Type B pancreatic cell (in vitro differentiated cells): ENCODE measurements around the gene SLC35B2. TPM values are rescaled to one million over a fixed set of nuclear protein-coding genes. Genes with fewer than 3 reads are reported as not detected.

Experiments
- DNase-seq: peaks from one replicate; pipeline ENCODE4 v3.0.0; 2021; ENCODE audit warnings: mixed read lengths; ENCODE audit not compliant: unreplicated experiment; ENCODE audit errors: extremely low spot score
- H3K27ac Mint-ChIP-seq: 2 replicates; pipeline ENCODE4 v1.8.0; 2021; ENCODE audit warnings: mild to moderate bottlenecking, mixed read lengths
- H3K27me3 Mint-ChIP-seq: 2 replicates; pipeline ENCODE4 v1.8.0; 2021; ENCODE audit warnings: mixed read lengths
- H3K36me3 Mint-ChIP-seq: 2 replicates; pipeline ENCODE4 v1.8.0; 2021; ENCODE audit warnings: mixed read lengths
- H3K4me1 Mint-ChIP-seq: one replicate; pipeline ENCODE4 v1.8.0; 2021; ENCODE audit warnings: mixed read lengths; ENCODE audit not compliant: unreplicated experiment
- H3K4me3 Mint-ChIP-seq: 2 replicates; pipeline ENCODE4 v1.8.0; 2021; ENCODE audit warnings: mild to moderate bottlenecking, mixed read lengths
- H3K9me3 Mint-ChIP-seq: 2 replicates; pipeline ENCODE4 v1.8.0; 2021; ENCODE audit warnings: mixed read lengths
- CTCF ChIP-seq: fragments of 200-600 bp; sonication (generic); conservative IDR thresholded peaks from 2 replicates; pipeline ENCODE4 v1.5.0; 2021; ENCODE audit warnings: antibody characterized with exemption, mild to moderate bottlenecking
- total RNA-seq: library from RNA; stranded (reverse); gene quantifications from 2 replicates; pipeline ENCODE4 v1.2.1, GENCODE V29; 2021; ENCODE audit warnings: low replicate concordance

SLC35B2 gene
- total RNA-seq, 1 donor from 2014 or later, result 39.6 TPM

GRCh38 chr6:44256775-44257024 is 628 bp downstream of the SLC35B2 start:
- Mint-ChIP-seq H3K4me1 (peaks cover 45% of the 10 kb centered on the region), H3K9me3 (no peaks in the 10 kb centered on the region), H3K4me3 (peak overlapping the region; percentile 90), H3K27ac (peak overlapping the region; percentile 91), H3K27me3 (no peaks in the 10 kb centered on the region), H3K36me3 (peaks cover 18% of the 10 kb centered on the region)
- no peak for DNase-seq
- TF ChIP-seq CTCF, result no peak

- Mint-ChIP-seq H3K4me1 (peaks cover 47% of the 10 kb centered on the region), H3K27ac (peak overlapping the region; percentile 91), H3K36me3 (peaks cover 24% of the 10 kb centered on the region), H3K27me3 (no peaks in the 10 kb centered on the region), H3K9me3 (no peaks in the 10 kb centered on the region), H3K4me3 (peak overlapping the region; percentile 90)
- DNase-seq, result no peak
- TF ChIP-seq CTCF, result no peak
Observed at GRCh38 chr6:44255871-44256774, 1.2 kb downstream of the SLC35B2 start.

DNA sequence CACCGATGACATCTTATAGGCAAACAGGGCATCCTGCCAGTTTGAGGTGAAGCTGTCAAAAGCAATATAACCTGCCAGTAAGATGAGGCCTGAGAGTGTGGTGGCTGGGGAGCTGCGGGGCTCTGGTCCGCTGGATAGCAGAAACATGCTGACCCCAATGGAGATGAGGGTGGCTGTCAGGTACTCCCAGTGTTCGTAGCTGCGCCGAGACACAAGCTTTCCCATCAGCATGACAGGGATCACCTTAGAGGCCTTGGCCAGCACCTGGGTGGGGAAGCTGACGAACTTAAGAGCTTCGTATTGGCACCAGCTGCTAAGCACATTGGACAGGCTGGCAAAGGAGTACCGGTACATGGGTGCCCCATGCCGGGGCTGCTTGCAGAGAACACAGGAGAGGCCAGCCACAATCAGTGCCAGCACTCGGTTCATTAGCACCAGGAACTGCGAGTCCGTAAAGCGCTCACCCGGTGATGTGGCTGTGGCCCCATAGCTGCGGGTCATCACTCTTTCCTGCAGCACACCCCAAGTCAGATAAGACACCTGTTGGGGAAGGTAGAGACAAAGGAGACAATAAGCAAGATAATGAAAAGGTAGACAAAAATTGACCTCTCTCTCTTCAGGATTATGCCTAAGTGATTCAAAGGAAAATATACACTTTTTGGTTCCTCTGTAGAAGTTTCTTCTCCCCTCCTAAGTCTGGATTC is 2.1 kb downstream of the SLC35B2 start:
- Mint-ChIP-seq H3K4me3 (peak overlapping the region; percentile 90), H3K27me3 (no peaks in the 10 kb centered on the region), H3K9me3 (no peaks in the 10 kb centered on the region), H3K4me1 (peaks cover 49% of the 10 kb centered on the region), H3K36me3 (peaks cover 28% of the 10 kb centered on the region), H3K27ac (peak overlapping the region; percentile 91)
- DNase-seq, result no peak
- TF ChIP-seq CTCF, result no peak

DNA sequence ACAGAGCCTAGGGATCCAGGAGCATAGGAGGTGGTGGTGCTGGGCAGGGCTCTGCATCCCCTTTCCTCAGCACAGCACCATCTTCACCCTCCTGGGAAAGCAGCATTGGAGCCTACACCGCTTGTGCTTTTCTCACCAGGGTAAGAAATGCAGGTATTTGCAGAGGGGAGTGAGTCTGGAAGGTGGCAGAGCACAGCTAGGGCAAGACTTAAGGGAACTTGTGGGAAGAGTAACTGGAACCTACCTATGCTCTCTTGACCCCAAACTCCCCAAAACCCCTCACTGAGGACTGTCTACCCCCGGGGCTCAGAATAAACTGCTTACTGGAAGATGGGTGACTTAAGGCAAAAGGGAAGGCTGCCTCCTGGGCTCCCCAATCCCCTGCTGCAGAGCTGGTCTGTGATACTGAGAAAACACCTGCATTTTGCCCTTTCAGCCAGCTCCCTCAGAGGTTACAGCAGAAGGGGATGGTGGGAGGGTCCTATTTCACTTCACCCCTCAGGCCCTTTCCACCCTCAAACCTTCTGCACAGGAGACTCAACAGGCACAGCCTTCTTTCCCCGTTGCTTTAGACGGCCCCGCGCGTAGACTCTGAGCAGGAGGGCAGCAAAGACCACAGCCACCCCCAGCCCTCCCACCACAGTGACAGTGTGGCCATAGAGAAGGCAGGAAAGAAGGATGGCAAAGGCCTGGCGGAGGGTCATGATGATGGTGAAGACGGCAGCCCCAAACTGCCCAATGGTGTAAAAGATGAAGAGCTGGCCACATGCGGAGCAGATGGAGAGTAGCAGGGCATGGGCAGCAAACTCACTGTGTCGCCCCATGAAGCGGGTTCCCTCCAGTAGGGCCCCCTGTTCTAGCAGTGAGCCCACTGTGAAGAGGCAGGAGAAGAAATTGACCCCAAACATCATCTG is 2.9 kb downstream of the SLC35B2 start:
- no peak for TF ChIP-seq CTCF
- no peak for DNase-seq
- Mint-ChIP-seq H3K27me3 (no peaks in the 10 kb centered on the region), H3K4me3 (peak overlapping the region; percentile 90), H3K27ac (peak overlapping the region; percentile 91), H3K9me3 (no peaks in the 10 kb centered on the region), H3K4me1 (peaks cover 56% of the 10 kb centered on the region), H3K36me3 (peaks cover 35% of the 10 kb centered on the region)

- peak overlapping the region; percentile 44 for H3K4me3 Mint-ChIP-seq
- peak overlapping the region; percentile 81 for H3K27ac Mint-ChIP-seq
- no peaks in the 10 kb centered on the region for H3K27me3 Mint-ChIP-seq
- H3K4me1 Mint-ChIP-seq, result peaks cover 56% of the 10 kb centered on the region
- H3K36me3 Mint-ChIP-seq, result peaks cover 41% of the 10 kb centered on the region
- DNase-seq, result no peak
- TF ChIP-seq CTCF, result peak; percentile 72
- H3K9me3 Mint-ChIP-seq, result no peaks in the 10 kb centered on the region
Observed at GRCh38 chr6:44253307-44254101, 3.8 kb downstream of the SLC35B2 start.
